ENCODE results near the gene ZNF451.

Gene ZNF451

DNA sequence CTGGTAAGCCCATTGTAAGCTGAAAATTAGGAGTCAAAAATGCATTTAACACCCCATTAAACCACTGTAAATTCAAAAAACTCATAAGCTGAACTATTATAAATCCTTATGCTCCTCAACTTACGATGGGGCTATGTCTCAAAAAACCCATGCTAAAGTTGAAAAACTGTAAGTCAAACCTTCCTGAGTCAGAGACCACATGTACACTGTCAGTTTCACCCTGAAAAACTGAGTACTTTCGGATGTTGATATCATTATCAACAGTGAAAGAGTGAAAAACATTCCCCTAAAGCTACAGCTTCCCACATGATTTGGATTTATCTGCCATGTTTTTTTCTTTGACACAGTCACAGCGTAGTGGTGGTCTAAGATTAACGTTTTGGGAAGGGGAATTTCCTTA lies 117.9 kb downstream of the ZNF451 start:
- DNase-seq, result no peak

DNA sequence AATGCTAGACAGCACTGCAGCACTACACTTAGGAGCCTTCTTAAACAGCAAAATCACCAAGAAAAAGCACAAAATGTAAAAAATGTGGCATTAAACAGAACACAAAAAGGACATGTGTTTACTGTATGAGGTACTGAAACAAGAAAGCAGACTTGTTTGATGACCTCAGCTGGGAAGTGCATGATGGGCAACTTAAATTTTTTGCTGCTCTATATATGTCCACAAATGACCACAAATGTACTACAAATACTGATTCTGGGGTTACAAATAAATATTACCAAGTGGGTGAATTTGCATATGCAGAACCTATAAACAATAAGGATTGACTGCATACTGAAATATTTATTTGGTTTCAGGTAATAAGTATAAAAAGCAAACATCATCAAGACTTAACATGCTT lies 119.0 kb downstream of the ZNF451 start:
- DNase-seq, result no peak

DNA sequence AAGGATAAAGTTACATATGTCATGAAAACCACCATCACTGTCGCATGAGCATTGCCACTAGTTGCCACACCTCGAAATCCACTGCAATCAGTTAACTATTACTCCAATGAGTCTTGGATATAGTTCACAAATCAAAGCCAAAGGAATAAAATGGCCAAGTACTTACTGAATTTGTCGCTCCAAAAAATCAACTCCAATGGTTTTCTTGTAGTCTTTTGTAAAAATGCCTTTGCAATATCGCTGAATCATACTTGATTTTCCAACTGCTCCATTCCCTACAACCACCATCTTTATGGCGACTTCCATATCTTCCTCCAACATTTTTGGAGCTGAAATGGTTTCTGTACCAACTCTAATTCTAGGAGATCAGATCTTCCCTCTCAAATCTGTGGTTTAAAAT lies 120.1 kb downstream of the ZNF451 start:
- no peak for DNase-seq

DNA sequence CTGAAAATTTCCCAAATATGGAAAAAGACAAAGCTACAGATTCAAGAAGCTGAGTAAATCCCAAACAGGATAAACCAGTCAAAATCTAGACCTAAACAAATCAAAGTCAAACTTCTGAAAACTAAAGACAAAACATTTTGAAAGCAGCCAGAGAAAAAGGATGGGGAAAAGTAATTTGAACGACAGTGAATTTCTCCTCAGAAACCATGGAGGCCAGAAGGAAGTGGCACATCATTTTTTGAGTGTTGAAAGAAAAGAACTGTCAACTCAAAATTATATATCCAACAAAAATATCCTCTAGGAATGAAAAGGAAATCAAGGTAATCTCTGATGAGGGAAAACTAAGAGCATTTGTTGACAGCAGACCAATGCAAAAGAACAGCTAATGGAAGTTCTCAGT lies 125.3 kb downstream of the ZNF451 start:
- no peak for DNase-seq

DNA sequence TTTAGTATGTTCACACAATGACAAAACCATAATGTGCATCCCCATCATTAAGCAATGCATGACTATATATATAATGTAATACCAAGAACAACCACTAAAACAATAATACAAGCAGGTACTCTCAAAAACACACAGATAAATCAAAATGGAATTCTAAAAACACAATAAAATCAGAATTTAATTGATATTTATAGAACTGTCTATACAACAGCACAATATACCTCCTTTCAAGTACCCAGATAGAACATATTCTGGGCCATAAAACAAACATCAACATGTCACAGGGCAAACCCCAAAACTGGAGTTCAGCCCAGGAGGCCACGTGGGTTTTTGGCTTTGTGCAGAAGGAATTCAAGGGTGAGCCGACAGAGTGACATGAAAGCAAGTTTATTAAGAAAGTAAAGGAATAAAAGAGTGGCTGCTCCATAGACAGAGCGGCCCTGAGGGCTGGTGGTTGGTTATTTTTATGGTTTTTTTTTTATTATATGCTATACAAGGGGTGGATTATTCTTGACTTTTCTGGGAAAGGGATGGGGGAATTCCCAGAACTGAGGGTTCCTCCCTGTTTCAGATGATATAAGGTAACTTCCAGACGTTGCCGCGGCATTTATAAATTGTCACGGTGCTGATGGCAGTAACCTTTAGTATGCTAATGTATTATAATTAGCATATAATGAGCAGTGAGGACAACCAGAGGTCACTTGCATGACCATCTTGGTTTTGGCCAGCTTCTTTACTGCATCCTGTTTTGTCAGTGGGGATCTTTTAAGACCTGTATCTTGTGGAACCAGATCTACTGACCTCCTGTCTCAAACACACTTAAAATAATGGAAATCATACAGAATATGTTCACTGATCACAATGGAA lies 126.5 kb downstream of the ZNF451 start:
- no peak for DNase-seq

DNA sequence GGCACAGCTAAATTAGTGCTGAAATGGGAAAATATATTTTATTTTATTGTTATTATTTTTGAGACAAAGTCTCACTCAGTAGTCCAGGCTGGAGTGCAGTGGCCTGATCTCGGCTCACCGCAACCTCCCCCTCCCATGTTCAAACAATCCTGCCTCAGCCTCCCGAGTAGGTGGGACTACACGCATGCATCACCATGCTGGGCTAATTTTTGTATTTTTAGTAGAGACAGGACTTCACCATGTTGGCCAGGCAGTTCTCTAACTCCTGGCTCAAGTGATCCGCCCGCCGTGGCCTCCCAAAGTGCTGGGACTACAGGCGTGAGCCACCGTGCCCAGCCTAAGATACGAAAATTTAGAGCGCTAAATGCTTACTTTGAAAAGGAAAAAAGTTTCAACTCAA lies 127.3 kb downstream of the ZNF451 start:
- no peak for DNase-seq
